ENCODE measurements around the gene SSR4.

The SSR4 gene

DNA sequence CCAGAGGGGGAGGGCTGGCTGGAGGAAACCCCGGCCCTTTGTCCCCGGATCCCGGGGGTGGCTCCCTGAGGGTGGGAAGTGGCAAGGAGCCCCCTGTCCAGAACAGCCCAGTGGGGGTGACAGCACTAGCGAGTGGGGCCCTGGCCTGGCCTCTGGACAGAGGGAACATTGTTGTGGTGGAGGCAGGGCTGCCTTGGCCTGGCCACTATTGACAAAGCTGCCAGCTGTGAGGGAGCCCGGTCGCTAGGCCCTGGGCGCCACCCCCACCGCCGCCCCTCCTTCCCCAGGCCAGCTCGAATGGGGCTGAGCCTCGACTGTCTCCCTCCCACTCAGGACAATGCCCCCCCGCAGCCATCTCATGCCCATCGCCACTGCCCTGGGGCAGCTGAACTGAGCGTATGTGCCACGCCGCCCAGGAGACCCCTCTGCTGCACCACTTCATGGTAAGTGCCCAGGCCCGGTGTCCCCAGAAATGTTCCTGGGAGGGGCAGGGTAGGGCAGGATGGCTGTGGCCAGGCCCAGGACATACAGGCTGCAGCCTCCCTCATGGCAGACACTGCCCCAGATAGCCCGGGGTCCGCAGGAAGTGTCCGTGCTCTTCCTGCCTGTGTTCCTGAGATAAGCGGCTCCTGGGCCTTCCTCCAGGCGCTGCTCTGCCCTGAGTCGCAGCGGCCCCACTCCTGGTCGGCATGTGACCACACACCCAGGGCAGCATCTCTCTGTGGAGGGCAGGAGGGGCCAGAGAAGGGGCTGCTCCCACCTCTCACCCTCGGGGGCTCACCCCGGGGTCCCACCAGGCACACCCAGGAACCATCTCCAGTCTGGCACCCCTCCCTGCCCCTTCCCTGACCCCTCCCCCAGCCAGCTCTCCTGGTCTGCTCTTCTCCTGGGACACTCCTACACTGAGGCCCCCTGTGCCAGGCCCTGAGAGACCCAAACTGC, 29.1 kb upstream of the SSR4 start:
- H3K4me1 ChIP-seq (ENCODE audit: insufficient read depth, low read length, severe bottlenecking), result no peaks in the 10 kb centered on the region
- no peaks in the 10 kb centered on the region for H3K27me3 ChIP-seq (ENCODE audit: insufficient read depth, low read length)
- no peaks in the 10 kb centered on the region for H3F3A ChIP-seq (ENCODE audit: insufficient read depth, low read length)
- no peak for TF ChIP-seq EZH2 (IDR thresholded peaks at IDR 0.05; ENCODE audit: borderline replicate concordance, low read length)
- TF ChIP-seq, protein P1, sequence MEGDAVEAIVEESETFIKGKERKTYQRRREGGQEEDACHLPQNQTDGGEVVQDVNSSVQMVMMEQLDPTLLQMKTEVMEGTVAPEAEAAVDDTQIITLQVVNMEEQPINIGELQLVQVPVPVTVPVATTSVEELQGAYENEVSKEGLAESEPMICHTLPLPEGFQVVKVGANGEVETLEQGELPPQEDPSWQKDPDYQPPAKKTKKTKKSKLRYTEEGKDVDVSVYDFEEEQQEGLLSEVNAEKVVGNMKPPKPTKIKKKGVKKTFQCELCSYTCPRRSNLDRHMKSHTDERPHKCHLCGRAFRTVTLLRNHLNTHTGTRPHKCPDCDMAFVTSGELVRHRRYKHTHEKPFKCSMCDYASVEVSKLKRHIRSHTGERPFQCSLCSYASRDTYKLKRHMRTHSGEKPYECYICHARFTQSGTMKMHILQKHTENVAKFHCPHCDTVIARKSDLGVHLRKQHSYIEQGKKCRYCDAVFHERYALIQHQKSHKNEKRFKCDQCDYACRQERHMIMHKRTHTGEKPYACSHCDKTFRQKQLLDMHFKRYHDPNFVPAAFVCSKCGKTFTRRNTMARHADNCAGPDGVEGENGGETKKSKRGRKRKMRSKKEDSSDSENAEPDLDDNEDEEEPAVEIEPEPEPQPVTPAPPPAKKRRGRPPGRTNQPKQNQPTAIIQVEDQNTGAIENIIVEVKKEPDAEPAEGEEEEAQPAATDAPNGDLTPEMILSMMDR (IDR thresholded peaks at IDR 0.05; ENCODE audit: low read length), result no peak
- H3K9ac ChIP-seq (ENCODE audit: low read length), result no peak overlapping the region
- no peaks in the 10 kb centered on the region for H3K36me3 ChIP-seq (ENCODE audit: insufficient read depth, low read length)
- no peak overlapping the region for H3K4me3 ChIP-seq (ENCODE audit: low read depth, low read length, poor library complexity, severe bottlenecking)
- H3K9me2 ChIP-seq (ENCODE audit: low read depth, low read length), result no peaks in the 10 kb centered on the region
- H3K79me2 ChIP-seq (ENCODE audit: insufficient read depth, low read length), result no peaks in the 10 kb centered on the region
- no peaks in the 10 kb centered on the region for H3K9me3 ChIP-seq (ENCODE audit: low read length)
- H3K27ac ChIP-seq (ENCODE audit: low read depth, low read length, poor library complexity, severe bottlenecking), result no peak overlapping the region
- no peak overlapping the region for H3K4me2 ChIP-seq (ENCODE audit: low read length)
- no peaks in the 10 kb centered on the region for H4K20me1 ChIP-seq (ENCODE audit: insufficient read depth, low read length)
- no peak overlapping the region for H2AFZ ChIP-seq (ENCODE audit: low read length)

- no peaks in the 10 kb centered on the region for H3K36me3 ChIP-seq (ENCODE audit: insufficient read depth, low read length)
- H4K20me1 ChIP-seq (ENCODE audit: insufficient read depth, low read length), result no peaks in the 10 kb centered on the region
- no peak overlapping the region for H2AFZ ChIP-seq (ENCODE audit: low read length)
- H3F3A ChIP-seq (ENCODE audit: insufficient read depth, low read length), result no peaks in the 10 kb centered on the region
- H3K9me3 ChIP-seq (ENCODE audit: low read length), result no peaks in the 10 kb centered on the region
- H3K79me2 ChIP-seq (ENCODE audit: insufficient read depth, low read length), result no peaks in the 10 kb centered on the region
- no peak overlapping the region for H3K9ac ChIP-seq (ENCODE audit: low read length)
- TF ChIP-seq, protein P1 (IDR thresholded peaks at IDR 0.05; ENCODE audit: low read length), result no peak
- no peak for TF ChIP-seq EZH2 (IDR thresholded peaks at IDR 0.05; ENCODE audit: borderline replicate concordance, low read length)
- no peaks in the 10 kb centered on the region for H3K4me1 ChIP-seq (ENCODE audit: insufficient read depth, low read length, severe bottlenecking)
- H3K4me3 ChIP-seq (ENCODE audit: low read depth, low read length, poor library complexity, severe bottlenecking), result no peak overlapping the region
- no peak overlapping the region for H3K4me2 ChIP-seq (ENCODE audit: low read length)
- H3K9me2 ChIP-seq (ENCODE audit: low read depth, low read length), result no peaks in the 10 kb centered on the region
- no peak overlapping the region for H3K27ac ChIP-seq (ENCODE audit: low read depth, low read length, poor library complexity, severe bottlenecking)
- no peaks in the 10 kb centered on the region for H3K27me3 ChIP-seq (ENCODE audit: insufficient read depth, low read length)
Observed at GRCh38 chrX:153766098-153766817, 28.2 kb upstream of the SSR4 start.

DNA sequence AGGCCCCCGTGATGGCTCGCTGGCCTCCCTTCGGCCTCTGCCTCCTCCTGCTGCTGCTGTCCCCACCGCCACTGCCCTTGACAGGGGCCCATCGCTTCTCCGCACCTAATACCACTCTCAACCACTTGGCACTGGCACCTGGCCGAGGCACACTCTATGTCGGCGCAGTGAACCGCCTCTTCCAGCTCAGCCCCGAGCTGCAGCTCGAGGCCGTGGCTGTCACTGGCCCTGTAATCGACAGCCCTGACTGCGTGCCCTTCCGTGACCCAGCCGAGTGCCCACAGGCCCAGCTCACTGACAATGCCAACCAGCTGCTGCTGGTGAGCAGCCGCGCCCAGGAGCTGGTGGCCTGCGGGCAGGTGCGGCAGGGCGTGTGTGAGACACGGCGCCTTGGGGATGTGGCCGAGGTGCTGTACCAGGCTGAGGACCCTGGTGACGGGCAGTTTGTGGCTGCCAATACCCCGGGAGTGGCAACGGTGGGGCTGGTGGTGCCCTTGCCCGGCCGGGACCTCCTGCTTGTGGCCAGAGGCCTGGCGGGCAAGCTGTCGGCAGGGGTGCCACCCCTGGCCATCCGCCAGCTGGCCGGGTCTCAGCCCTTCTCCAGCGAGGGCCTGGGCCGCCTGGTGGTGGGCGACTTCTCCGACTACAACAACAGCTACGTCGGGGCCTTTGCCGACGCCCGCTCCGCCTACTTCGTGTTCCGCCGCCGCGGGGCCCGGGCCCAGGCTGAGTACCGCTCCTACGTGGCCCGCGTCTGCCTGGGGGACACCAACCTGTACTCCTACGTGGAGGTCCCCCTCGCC, 27.4 kb upstream of the SSR4 start:
- Histone ChIP-seq H2AFZ (ENCODE audit: low read length) (no peak overlapping the region), H3K9me2 (ENCODE audit: low read depth, low read length) (no peaks in the 10 kb centered on the region), H3K4me2 (ENCODE audit: low read length) (no peak overlapping the region), H3K27ac (ENCODE audit: low read depth, low read length, poor library complexity, severe bottlenecking) (no peak overlapping the region), H3K79me2 (ENCODE audit: insufficient read depth, low read length) (no peaks in the 10 kb centered on the region), H3F3A (ENCODE audit: insufficient read depth, low read length) (no peaks in the 10 kb centered on the region), H3K4me1 (ENCODE audit: insufficient read depth, low read length, severe bottlenecking) (no peaks in the 10 kb centered on the region), H3K27me3 (ENCODE audit: insufficient read depth, low read length) (no peaks in the 10 kb centered on the region), H4K20me1 (ENCODE audit: insufficient read depth, low read length) (no peaks in the 10 kb centered on the region), H3K9ac (ENCODE audit: low read length) (no peak overlapping the region), H3K36me3 (ENCODE audit: insufficient read depth, low read length) (no peaks in the 10 kb centered on the region), H3K9me3 (ENCODE audit: low read length) (no peaks in the 10 kb centered on the region), H3K4me3 (ENCODE audit: low read depth, low read length, poor library complexity, severe bottlenecking) (no peak overlapping the region)
- no peak for TF ChIP-seq EZH2 (IDR thresholded peaks at IDR 0.05; ENCODE audit: borderline replicate concordance, low read length)
- TF ChIP-seq, protein P1 (IDR thresholded peaks at IDR 0.05; ENCODE audit: low read length), result no peak
